ENCODE measurements around the gene ZNF653.

The ZNF653 gene

GRCh38 chr19:11513946-11514345 is 8.3 kb upstream of the ZNF653 start:
- no peak for DNase-seq

- no peak for DNase-seq
Measured at GRCh38 chr19:11510444-11510843, 4.8 kb upstream of the ZNF653 start.

- no peak for DNase-seq
Measured at GRCh38 chr19:11507370-11508078, 1.9 kb upstream of the ZNF653 start.

GRCh38 chr19:11506967-11507366 is 1.3 kb upstream of the ZNF653 start:
- DNase-seq, result no peak

GRCh38 chr19:11506101-11506555 is 489 bp upstream of the ZNF653 start:
- DNase-seq, result no peak

- peak; percentile 78 for DNase-seq
Measured at GRCh38 chr19:11505032-11505503, 571 bp downstream of the ZNF653 start.

GRCh38 chr19:11504502-11505031 is 1.1 kb downstream of the ZNF653 start:
- DNase-seq, result no peak

GRCh38 chr19:11499890-11500420 is 5.7 kb downstream of the ZNF653 start:
- DNase-seq, result no peak

- DNase-seq, result no peak
Measured at GRCh38 chr19:11499220-11499726, 6.4 kb downstream of the ZNF653 start.

GRCh38 chr19:11496391-11497163 is 9.1 kb downstream of the ZNF653 start:
- DNase-seq, result no peak

- DNase-seq, result no peak
Measured at GRCh38 chr19:11495885-11496284, 9.8 kb downstream of the ZNF653 start.

GRCh38 chr19:11495481-11495880 is 10.2 kb downstream of the ZNF653 start:
- DNase-seq, result no peak

- DNase-seq, result no peak
Measured at GRCh38 chr19:11494634-11495285, 10.9 kb downstream of the ZNF653 start.

- DNase-seq, result no peak
Measured at GRCh38 chr19:11489378-11489777, 16.3 kb downstream of the ZNF653 start.

- no peak for DNase-seq
Measured at GRCh38 chr19:11486661-11487503, 18.8 kb downstream of the ZNF653 start.

- DNase-seq, result no peak
Measured at GRCh38 chr19:11485245-11485837, 20.3 kb downstream of the ZNF653 start.

GRCh38 chr19:11483366-11484111 is 22.1 kb downstream of the ZNF653 start:
- no peak for DNase-seq

- peak; percentile 37 for DNase-seq
Measured at GRCh38 chr19:11482384-11483050, 23.1 kb downstream of the ZNF653 start.

- peak; percentile 97 for DNase-seq
Measured at GRCh38 chr19:11481534-11482383, 23.9 kb downstream of the ZNF653 start.
